Hair follicle dermal papilla cell (primary cell): ENCODE results near the gene ZNF18. TPM values are rescaled to one million over a fixed set of nuclear protein-coding genes. Genes with fewer than 3 reads are reported as not detected.

Source experiments
- small RNA-seq: library from RNA; depleted of rRNA; stranded (forward); fragments of <200 nt; gene quantifications from one replicate; pipeline ENCODE3, GENCODE V24; 2012
- total RNA-seq: library from RNA; depleted of rRNA; stranded (reverse); fragments of >200 nt; gene quantifications from 2 replicates; pipeline ENCODE4 v1.2.3, GENCODE V29; 2012

Gene ZNF18, protein sequence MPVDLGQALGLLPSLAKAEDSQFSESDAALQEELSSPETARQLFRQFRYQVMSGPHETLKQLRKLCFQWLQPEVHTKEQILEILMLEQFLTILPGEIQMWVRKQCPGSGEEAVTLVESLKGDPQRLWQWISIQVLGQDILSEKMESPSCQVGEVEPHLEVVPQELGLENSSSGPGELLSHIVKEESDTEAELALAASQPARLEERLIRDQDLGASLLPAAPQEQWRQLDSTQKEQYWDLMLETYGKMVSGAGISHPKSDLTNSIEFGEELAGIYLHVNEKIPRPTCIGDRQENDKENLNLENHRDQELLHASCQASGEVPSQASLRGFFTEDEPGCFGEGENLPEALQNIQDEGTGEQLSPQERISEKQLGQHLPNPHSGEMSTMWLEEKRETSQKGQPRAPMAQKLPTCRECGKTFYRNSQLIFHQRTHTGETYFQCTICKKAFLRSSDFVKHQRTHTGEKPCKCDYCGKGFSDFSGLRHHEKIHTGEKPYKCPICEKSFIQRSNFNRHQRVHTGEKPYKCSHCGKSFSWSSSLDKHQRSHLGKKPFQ
- total RNA-seq = 14.1 and 14.2 TPM in 2 replicates

DNA sequence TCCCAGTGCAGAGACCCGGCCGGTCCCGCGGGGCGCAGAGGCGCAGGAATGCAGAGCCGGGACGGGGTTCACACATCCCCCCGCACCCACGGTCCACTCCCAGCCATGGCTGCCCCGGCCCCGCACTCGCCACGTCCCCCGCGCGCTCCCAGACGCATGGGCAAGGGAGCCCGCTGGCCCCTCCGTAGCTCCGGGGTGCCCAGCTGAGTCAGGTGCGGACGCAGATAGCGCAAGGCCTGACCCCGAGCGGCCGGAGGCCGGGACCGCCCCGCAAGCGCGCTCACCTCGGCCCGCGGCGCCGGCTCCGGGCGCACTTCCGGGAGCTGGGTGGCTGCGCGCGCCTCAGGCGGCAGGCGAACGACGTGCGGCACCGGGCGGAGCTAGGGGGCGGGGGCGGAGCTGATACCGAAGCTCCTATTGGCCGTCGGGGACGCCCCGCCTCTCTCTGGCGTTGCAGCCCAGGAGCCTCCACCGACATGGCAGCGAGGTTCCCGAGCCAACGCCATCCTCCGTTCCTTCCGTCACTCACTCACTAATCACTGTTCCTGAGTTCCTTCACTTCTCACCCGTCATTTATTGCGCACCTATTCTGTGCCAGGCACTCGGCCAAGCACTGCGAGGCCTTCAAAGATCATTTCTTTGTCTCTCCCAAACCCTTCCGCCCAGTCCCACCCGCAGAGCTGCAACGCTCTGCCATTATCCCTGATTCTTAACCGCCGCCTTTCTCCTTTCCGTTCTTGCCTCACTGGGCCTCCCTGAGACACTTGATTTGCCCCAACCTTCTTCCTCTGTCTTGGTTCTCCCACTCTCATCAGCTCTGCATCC, at the start of gene ZNF18:
Gene ZNF18, minus strand, starts transcription at position 329 of the 825 bp plus-strand sequence. CDS start 4,646 bp downstream, outside the sequence.

DNA sequence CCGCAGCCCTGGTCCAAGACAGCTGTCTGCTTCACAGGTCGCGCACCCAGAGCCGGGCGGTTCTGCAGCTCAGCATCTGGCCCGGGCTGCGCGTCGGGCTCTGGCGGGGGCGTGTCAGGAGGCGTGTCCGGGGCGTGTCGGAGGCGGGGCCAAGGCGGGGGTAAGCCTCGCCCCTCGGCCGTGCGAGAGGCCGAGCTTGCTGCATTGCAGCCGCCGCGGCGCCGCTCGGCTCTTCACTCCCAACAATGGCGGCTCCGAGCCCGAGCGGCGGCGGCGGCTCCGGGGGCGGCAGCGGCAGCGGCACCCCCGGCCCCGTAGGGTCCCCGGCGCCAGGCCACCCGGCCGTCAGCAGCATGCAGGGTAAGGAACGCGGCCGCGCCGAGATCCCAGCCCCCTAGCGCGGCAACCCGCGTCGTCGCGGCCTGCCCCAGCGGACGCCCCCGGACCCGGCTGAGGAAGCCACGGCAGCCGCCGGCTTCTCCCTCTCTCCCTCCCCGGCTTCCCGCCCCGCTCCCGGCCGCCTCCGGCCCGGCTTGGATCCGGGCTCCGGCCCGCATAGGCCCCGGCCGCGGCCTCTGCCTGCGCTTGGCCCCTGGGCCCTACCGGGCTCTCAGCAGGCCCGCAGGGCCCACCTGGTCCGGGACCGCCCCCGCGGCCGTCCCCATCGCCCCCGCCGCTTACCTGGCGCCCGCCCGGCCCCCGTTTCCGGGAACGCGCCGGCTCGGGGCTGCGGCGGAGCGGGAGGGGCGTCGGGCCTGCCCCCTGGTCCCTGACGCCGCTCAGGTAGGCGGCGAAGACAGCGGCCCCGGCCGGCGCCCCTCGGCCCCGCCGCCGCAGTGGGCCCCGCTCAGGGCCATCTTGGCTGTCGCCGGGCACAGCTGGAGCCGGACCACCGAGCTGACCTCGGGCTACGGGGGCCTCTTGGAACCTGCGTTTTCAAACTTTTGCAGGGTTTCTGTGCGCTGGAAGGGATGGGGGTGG, 23.7 kb upstream of the ZNF18 start, which contains the start of gene MAP2K4:
Gene MAP2K4, plus strand, starts transcription at position 236 of the 981 bp plus-strand sequence. Its CDS starts 10 bp downstream, at position 246.

Small RNAs within 50 kb of the gene (small RNA-seq; reads per million reads assigned to genes)
- not detected for gene RNU11-2P

Other genes starting within 250 kb of the ZNF18 start
- gene MAP2K4, start 23.4 kb upstream of the ZNF18 start, total RNA-seq = 34.4 and 42.4 TPM in 2 replicates